Trophoblast cell (in vitro differentiated cells and primary cell): Measurements from ENCODE around the gene SI.

Experiments
- DNase-seq, 2 donors: peaks; one replicate each; pipeline ENCODE4 v3.0.0-alpha.2; 2016
- H2AFZ ChIP-seq: 2 replicates; pipeline ENCODE4 v1.6.1; 2013; ENCODE audit warnings: low read length, moderate library complexity, mild to moderate bottlenecking; ENCODE audit not compliant: insufficient read depth, poor library complexity
- H2AK5ac ChIP-seq: 2 replicates; pipeline ENCODE4 v1.6.1; 2013; ENCODE audit warnings: mild to moderate bottlenecking, low read length
- H2BK120ac ChIP-seq: 2 replicates; pipeline ENCODE4 v1.6.1; 2013; ENCODE audit warnings: low read length, mild to moderate bottlenecking, moderate library complexity; ENCODE audit not compliant: insufficient read depth, poor library complexity
- H2BK12ac ChIP-seq: 2 replicates; pipeline ENCODE4 v1.6.1; 2013; ENCODE audit warnings: mild to moderate bottlenecking, low read length, moderate library complexity
- H2BK5ac ChIP-seq: 2 replicates; pipeline ENCODE4 v1.6.1; 2013; ENCODE audit warnings: low read length, low read depth, moderate library complexity, mild to moderate bottlenecking; ENCODE audit not compliant: poor library complexity
- H3K14ac ChIP-seq: 2 replicates; pipeline ENCODE4 v1.6.1; 2013; ENCODE audit warnings: mild to moderate bottlenecking, low read length
- H3K18ac ChIP-seq: 2 replicates; pipeline ENCODE4 v1.6.1; 2013; ENCODE audit warnings: mild to moderate bottlenecking, low read length
- H3K23ac ChIP-seq: 2 replicates; pipeline ENCODE4 v1.6.1; 2013; ENCODE audit warnings: low read length
- H3K27ac ChIP-seq: 2 replicates; pipeline ENCODE4 v1.5.1; 2013; ENCODE audit warnings: low read depth, mild to moderate bottlenecking, inconsistent platforms, low read length, moderate library complexity
- H3K27me3 ChIP-seq: 2 replicates; pipeline ENCODE4 v1.6.1; 2013; ENCODE audit warnings: inconsistent platforms, mild to moderate bottlenecking, low read length, moderate library complexity; ENCODE audit not compliant: insufficient read depth
- H3K36me3 ChIP-seq, 2 experiments: 1 replicate in 1 of 2; 2 replicates in 1 of 2; pipeline ENCODE4 v1.6.1; 2013; ENCODE audit warnings: low read length in 2 of 2, mild to moderate bottlenecking in 2 of 2, moderate library complexity in 1 of 2; ENCODE audit not compliant: insufficient read depth in 2 of 2, control insufficient read depth in 1 of 2
- H3K4ac ChIP-seq: 2 replicates; pipeline ENCODE4 v1.6.1; 2013; ENCODE audit warnings: low read depth, mild to moderate bottlenecking, low read length, moderate library complexity
- H3K4me1 ChIP-seq, 2 experiments: 1 replicate in 1 of 2; 2 replicates in 1 of 2; pipeline ENCODE4 v1.6.1; 2013; ENCODE audit warnings: low read length in 2 of 2, mild to moderate bottlenecking in 2 of 2, moderate library complexity in 1 of 2; ENCODE audit not compliant: insufficient read depth in 2 of 2, control insufficient read depth in 1 of 2
- H3K4me2 ChIP-seq: 2 replicates; pipeline ENCODE4 v1.6.1; 2013; ENCODE audit warnings: inconsistent platforms, mild to moderate bottlenecking, low read length, moderate library complexity
- H3K4me3 ChIP-seq: 2 replicates; pipeline ENCODE4 v1.5.1; 2013; ENCODE audit warnings: mild to moderate bottlenecking, low read depth, low read length, inconsistent platforms
- H3K79me1 ChIP-seq: one replicate; pipeline ENCODE4 v1.6.1; 2013; ENCODE audit warnings: low read length
- H3K79me2 ChIP-seq: 2 replicates; pipeline ENCODE4 v1.6.1; 2013; ENCODE audit warnings: low read length, mild to moderate bottlenecking; ENCODE audit not compliant: control insufficient read depth, insufficient read depth, poor library complexity
- H3K9ac ChIP-seq: 2 replicates; pipeline ENCODE4 v1.6.1; 2013; ENCODE audit warnings: mild to moderate bottlenecking, low read length
- H3K9me3 ChIP-seq: 2 replicates; pipeline ENCODE4 v1.6.1; 2013; ENCODE audit warnings: low read depth, mild to moderate bottlenecking, control low read depth, inconsistent platforms, low read length; ENCODE audit not compliant: insufficient read depth
- H4K12ac ChIP-seq: 2 replicates; pipeline ENCODE4 v1.6.1; 2013; ENCODE audit warnings: low read depth, mild to moderate bottlenecking, low read length, moderate library complexity
- H4K8ac ChIP-seq: 2 replicates; pipeline ENCODE4 v1.6.1; 2013; ENCODE audit warnings: low read depth, mild to moderate bottlenecking, low read length, moderate library complexity
- H4K91ac ChIP-seq: one replicate; pipeline ENCODE4 v1.6.1; 2013; ENCODE audit warnings: low read depth, mild to moderate bottlenecking, low read length, moderate library complexity
- WGBS: extraction: QIAGEN DNeasy Blood & Tissue Kit; methylation state at CpG from one replicate; pipeline ENCODE4 v1.1.7; 2013; ENCODE audit warnings: missing lambda C conversion rate; ENCODE audit not compliant: insufficient read length, insufficient coverage; ENCODE audit errors: extremely low coverage; 5-methylcytosine and 5-hydroxymethylcytosine counted together

The SI gene

DNA sequence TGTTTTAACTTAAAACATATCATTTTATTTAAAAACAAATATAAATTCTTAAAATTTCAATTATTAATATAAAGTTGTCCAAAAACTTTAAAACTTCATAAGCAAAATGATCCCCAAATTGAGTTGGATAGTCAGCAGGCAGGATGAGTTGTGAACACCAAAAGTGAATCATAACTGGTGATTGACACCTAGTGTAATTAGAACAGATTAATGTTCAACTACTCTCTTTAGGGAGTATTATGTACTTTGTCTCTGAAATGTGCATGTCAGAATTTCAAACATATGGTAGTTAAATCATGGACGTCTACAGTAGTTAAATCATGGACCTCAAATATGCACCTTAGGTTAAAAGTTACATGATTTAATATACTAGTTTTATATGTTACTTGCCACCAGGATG, 2.9 kb upstream of the SI start:
- H3K79me2 ChIP-seq: no peaks in the 10 kb centered on the region
- H2BK120ac ChIP-seq: no peak overlapping the region
- DNase-seq: no peak
- no peak overlapping the region for H3K4ac ChIP-seq
- H3K36me3 ChIP-seq: no peaks in the 10 kb centered on the region
- H3K9me3 ChIP-seq: no peaks in the 10 kb centered on the region
- H3K4me2 ChIP-seq: no peak overlapping the region
- H3K79me1 ChIP-seq: no peaks in the 10 kb centered on the region
- no peak overlapping the region for H2BK5ac ChIP-seq
- H3K14ac ChIP-seq: no peak overlapping the region
- no peak overlapping the region for H2BK12ac ChIP-seq
- no peak overlapping the region for H3K4me3 ChIP-seq
- H3K27me3 ChIP-seq: no peaks in the 10 kb centered on the region
- H3K27ac ChIP-seq: no peak overlapping the region
- H4K12ac ChIP-seq: no peak overlapping the region
- H3K4me1 ChIP-seq: no peaks in the 10 kb centered on the region
- H2AFZ ChIP-seq: no peak overlapping the region
- no peak overlapping the region for H4K91ac ChIP-seq
- no CpG with 5 or more reads among the region's 1 CpG for WGBS
- no peak overlapping the region for H3K23ac ChIP-seq
- H3K18ac ChIP-seq: no peak overlapping the region
- H4K8ac ChIP-seq: no peak overlapping the region
- no peak overlapping the region for H2AK5ac ChIP-seq
- H3K9ac ChIP-seq: no peak overlapping the region

DNA sequence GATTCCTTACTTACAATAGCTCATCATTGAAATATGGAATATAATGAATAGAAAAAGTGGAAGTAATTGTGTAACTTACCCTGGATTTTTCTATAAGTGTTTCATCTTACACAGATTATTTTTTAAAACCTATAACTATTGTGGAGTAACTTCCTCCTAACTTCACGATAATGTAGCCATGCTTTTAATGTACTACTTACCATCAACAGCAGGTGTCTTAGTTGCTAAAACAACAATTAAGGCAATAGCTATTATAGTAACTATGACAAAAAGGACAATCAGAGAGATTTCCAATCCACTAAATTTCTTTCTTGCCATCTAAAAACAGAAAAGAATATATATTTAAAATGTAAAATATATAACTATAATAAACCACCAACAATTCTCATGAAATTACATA, 2.6 kb downstream of the SI start:
- Histone ChIP-seq H3K27me3 (no peaks in the 10 kb centered on the region), H3K23ac (no peak overlapping the region), H3K9ac (no peak overlapping the region), H3K4me1 (no peaks in the 10 kb centered on the region), H3K36me3 (no peaks in the 10 kb centered on the region), H4K12ac (no peak overlapping the region), H3K18ac (no peak overlapping the region), H2BK5ac (no peak overlapping the region), H3K4ac (no peak overlapping the region), H3K27ac (no peak overlapping the region), H2AK5ac (no peak overlapping the region), H2BK120ac (no peak overlapping the region), H2BK12ac (no peak overlapping the region), H3K4me3 (no peak overlapping the region), H3K9me3 (no peaks in the 10 kb centered on the region), H4K91ac (no peak overlapping the region), H2AFZ (no peak overlapping the region), H3K79me1 (no peaks in the 10 kb centered on the region), H3K4me2 (no peak overlapping the region), H3K14ac (no peak overlapping the region), H4K8ac (no peak overlapping the region), H3K79me2 (no peaks in the 10 kb centered on the region)
- no CpG with 5 or more reads among the region's 1 CpG for WGBS
- DNase-seq: no peak

DNA sequence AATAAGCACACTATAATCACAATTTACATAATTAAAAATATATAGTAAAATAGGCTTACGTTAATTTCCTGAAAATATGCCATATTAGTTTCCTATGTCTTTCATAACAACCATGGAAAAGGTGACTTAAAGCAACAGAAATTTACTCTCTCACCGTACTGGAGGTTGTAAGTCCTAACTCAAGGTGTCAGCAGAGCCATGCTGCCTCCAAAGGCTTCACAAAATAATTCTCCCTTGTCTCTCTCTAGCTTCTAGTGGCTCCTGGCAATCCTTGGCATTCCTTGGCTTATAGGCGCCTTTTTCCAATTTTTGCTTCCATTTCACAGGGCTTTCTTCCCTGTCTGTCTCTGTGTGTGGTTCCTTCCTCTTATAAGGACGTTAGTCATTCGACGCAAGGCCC, 7.6 kb downstream of the SI start:
- no peak overlapping the region for H2AK5ac ChIP-seq
- no peaks in the 10 kb centered on the region for H3K4me1 ChIP-seq
- no peak overlapping the region for H2BK120ac ChIP-seq
- H3K9ac ChIP-seq: no peak overlapping the region
- no peak overlapping the region for H4K12ac ChIP-seq
- no peak overlapping the region for H3K23ac ChIP-seq
- H3K9me3 ChIP-seq: no peaks in the 10 kb centered on the region
- H3K4me3 ChIP-seq: no peak overlapping the region
- H3K18ac ChIP-seq: no peak overlapping the region
- H3K4ac ChIP-seq: no peak overlapping the region
- H3K79me1 ChIP-seq: no peaks in the 10 kb centered on the region
- H2BK5ac ChIP-seq: no peak overlapping the region
- no peak overlapping the region for H4K91ac ChIP-seq
- H2BK12ac ChIP-seq: no peak overlapping the region
- DNase-seq: no peak
- H3K14ac ChIP-seq: no peak overlapping the region
- no CpG with 5 or more reads among the region's 6 CpGs for WGBS
- no peak overlapping the region for H2AFZ ChIP-seq
- no peaks in the 10 kb centered on the region for H3K27me3 ChIP-seq
- no peaks in the 10 kb centered on the region for H3K79me2 ChIP-seq
- no peak overlapping the region for H3K4me2 ChIP-seq
- H3K27ac ChIP-seq: no peak overlapping the region
- no peaks in the 10 kb centered on the region for H3K36me3 ChIP-seq
- H4K8ac ChIP-seq: no peak overlapping the region

DNA sequence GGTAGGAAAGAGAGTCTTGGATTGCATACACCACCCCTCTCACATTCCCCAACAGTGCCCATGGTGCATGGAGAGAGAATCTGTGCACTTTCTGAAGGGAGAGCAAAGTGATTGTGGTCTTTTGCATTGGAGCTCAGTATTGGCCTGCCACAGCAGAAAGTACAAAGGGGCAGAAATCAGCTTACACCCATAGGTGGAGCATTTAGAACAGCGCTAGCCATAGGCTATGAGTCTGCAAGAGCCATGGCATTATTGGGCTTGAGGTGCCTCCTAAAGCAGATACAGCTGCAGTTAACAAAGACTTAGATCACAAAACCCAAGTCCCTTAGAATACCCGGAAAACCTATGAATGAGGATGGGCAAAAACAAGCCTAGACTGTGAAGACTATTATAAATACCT, 21.8 kb downstream of the SI start:
- no peak for DNase-seq
- Histone ChIP-seq H3K9ac (no peak overlapping the region), H3K27me3 (no peaks in the 10 kb centered on the region), H3K14ac (no peak overlapping the region), H4K91ac (no peak overlapping the region), H4K8ac (no peak overlapping the region), H4K12ac (no peak overlapping the region), H3K4me3 (no peak overlapping the region), H3K9me3 (no peaks in the 10 kb centered on the region), H2AK5ac (no peak overlapping the region), H3K23ac (no peak overlapping the region), H3K4me2 (no peak overlapping the region), H3K4me1 (no peaks in the 10 kb centered on the region), H2BK5ac (no peak overlapping the region), H2BK120ac (no peak overlapping the region), H3K79me1 (no peaks in the 10 kb centered on the region), H3K27ac (no peak overlapping the region), H3K18ac (no peak overlapping the region), H3K36me3 (no peaks in the 10 kb centered on the region), H2AFZ (no peak overlapping the region), H2BK12ac (no peak overlapping the region), H3K79me2 (no peaks in the 10 kb centered on the region), H3K4ac (no peak overlapping the region)
- no CpG with 5 or more reads among the region's 2 CpGs for WGBS
